DOHH2 (cell line): ENCODE results near the gene DNAJC15.
"Not testable (repeated sequence)": the region's sequence is repeated elsewhere in the genome, so short reads cannot be mapped to it uniquely, and the experiment has no call there.

Experiments
- H3F3A ChIP-seq: fragments of 200-600 bp; sonication (generic), shearing (Covaris generic); 2 replicates; pipeline ENCODE4 v1.6.0; 2016; ENCODE audit warnings: antibody characterized with exemption, mild to moderate bottlenecking; ENCODE audit not compliant: control insufficient read depth, insufficient read depth
- H3K27ac ChIP-seq: fragments of 200-600 bp; sonication (generic); 2 replicates; pipeline ENCODE4 v1.5.1; 2014; ENCODE audit warnings: low read depth, mild to moderate bottlenecking, low read length, moderate library complexity
- H3K27me3 ChIP-seq: fragments of 200-600 bp; sonication (generic); 2 replicates; pipeline ENCODE4 v1.6.1; 2014; ENCODE audit warnings: mild to moderate bottlenecking, low read length, mixed read lengths; ENCODE audit not compliant: control insufficient read depth
- H3K36me3 ChIP-seq: fragments of 200-600 bp; sonication (generic); 2 replicates; pipeline ENCODE4 v1.6.1; 2014; ENCODE audit warnings: mild to moderate bottlenecking, low read length, moderate library complexity, mixed read lengths; ENCODE audit not compliant: control insufficient read depth
- H3K4me1 ChIP-seq: fragments of 200-600 bp; sonication (generic); 2 replicates; pipeline ENCODE4 v1.6.1; 2014; ENCODE audit warnings: mild to moderate bottlenecking, low read length, mixed read lengths; ENCODE audit not compliant: control insufficient read depth
- H3K4me2 ChIP-seq: fragments of 200-600 bp; sonication (generic); 2 replicates; pipeline ENCODE4 v1.6.0; 2014; ENCODE audit warnings: mild to moderate bottlenecking, low read length, moderate library complexity
- H3K4me3 ChIP-seq: fragments of 200-600 bp; sonication (generic); 2 replicates; pipeline ENCODE4 v1.5.1; 2014; ENCODE audit warnings: mild to moderate bottlenecking, low read length, mixed read lengths
- H3K79me2 ChIP-seq: fragments of 200-600 bp; sonication (generic); 2 replicates; pipeline ENCODE4 v1.6.1; 2014; ENCODE audit warnings: mild to moderate bottlenecking, low read length, mixed read lengths; ENCODE audit not compliant: control insufficient read depth
- H3K9me2 ChIP-seq: fragments of 200-600 bp; sonication (generic); replicated peaks from 2 replicates; pipeline ENCODE4 v1.6.1; 2014; ENCODE audit warnings: mild to moderate bottlenecking, low read length, mixed read lengths; ENCODE audit not compliant: control insufficient read depth
- H3K9me3 ChIP-seq: fragments of 200-600 bp; sonication (generic); 2 replicates; pipeline ENCODE4 v1.6.1; 2014; ENCODE audit warnings: antibody characterized with exemption, low read length, mixed read lengths; ENCODE audit not compliant: control insufficient read depth, insufficient read depth
- H4K20me1 ChIP-seq: fragments of 200-600 bp; sonication (generic); 2 replicates; pipeline ENCODE4 v1.6.0; 2014; ENCODE audit warnings: low read depth, mild to moderate bottlenecking, antibody characterized with exemption, low read length, moderate library complexity; ENCODE audit not compliant: control insufficient read depth, insufficient read depth
- CTCF ChIP-seq: fragments of 200-600 bp; sonication (generic); IDR thresholded peaks from one replicate; pipeline ENCODE4 v1.5.1; 2014; ENCODE audit warnings: antibody characterized with exemption, mild to moderate bottlenecking, low read depth, low read length; ENCODE audit not compliant: poor library complexity, severe bottlenecking
- EZH2phosphoT487 ChIP-seq: fragments of 200-600 bp; sonication (generic); IDR thresholded peaks from 2 replicates; pipeline ENCODE4 v1.6.1; 2017; ENCODE audit warnings: borderline replicate concordance, mild to moderate bottlenecking, antibody characterized with exemption, low read length, moderate library complexity, mixed read lengths

DNAJC15 gene

GRCh38 chr13:42985312-42986175, 37.8 kb upstream of the DNAJC15 start:
- Histone ChIP-seq H3K9me3 (no peaks in the 10 kb centered on the region), H3K9me2 (no peaks in the 10 kb centered on the region), H3K4me1 (peaks cover 10% of the 10 kb centered on the region), H3K27me3 (no peaks in the 10 kb centered on the region), H4K20me1 (no peaks in the 10 kb centered on the region), H3K36me3 (no peaks in the 10 kb centered on the region), H3K27ac (no peak overlapping the region), H3K4me3 (no peak overlapping the region), H3F3A (no peaks in the 10 kb centered on the region; the same call in 1 of the 2 replicates), H3K79me2 (no peaks in the 10 kb centered on the region), H3K4me2 (no peak overlapping the region)
- TF ChIP-seq CTCF (no peak), EZH2phosphoT487 (no peak)

DNA sequence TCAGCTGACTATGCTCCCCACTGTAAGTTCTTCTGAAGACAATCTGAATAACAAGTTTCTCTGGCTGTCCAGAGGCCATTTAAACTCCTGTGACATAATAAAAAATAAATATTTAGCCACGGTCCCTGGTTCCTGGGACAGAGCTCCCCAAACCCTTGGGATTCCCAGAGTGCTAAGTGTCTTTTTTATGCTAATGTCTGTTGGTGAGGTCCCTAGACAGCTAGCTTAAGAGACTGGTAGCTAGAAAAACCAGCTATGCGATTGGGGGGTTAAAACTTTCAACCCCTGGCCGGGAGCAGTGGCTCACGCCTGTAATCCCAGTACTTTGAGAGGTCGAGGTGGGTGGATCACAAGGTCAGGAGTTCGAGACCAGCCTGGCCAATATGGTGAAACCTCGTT, 37.2 kb upstream of the DNAJC15 start:
- Histone ChIP-seq H3K27ac (no peak overlapping the region), H3K4me2 (no peak overlapping the region), H3K4me3 (no peak overlapping the region), H3K27me3 (no peaks in the 10 kb centered on the region), H4K20me1 (no peaks in the 10 kb centered on the region), H3K4me1 (peaks cover 15% of the 10 kb centered on the region), H3K36me3 (no peaks in the 10 kb centered on the region), H3K79me2 (no peaks in the 10 kb centered on the region), H3F3A (no peaks in the 10 kb centered on the region; the same call in 1 of the 2 replicates), H3K9me2 (no peaks in the 10 kb centered on the region), H3K9me3 (no peaks in the 10 kb centered on the region)
- TF ChIP-seq CTCF (no peak), EZH2phosphoT487 (no peak)

DNA sequence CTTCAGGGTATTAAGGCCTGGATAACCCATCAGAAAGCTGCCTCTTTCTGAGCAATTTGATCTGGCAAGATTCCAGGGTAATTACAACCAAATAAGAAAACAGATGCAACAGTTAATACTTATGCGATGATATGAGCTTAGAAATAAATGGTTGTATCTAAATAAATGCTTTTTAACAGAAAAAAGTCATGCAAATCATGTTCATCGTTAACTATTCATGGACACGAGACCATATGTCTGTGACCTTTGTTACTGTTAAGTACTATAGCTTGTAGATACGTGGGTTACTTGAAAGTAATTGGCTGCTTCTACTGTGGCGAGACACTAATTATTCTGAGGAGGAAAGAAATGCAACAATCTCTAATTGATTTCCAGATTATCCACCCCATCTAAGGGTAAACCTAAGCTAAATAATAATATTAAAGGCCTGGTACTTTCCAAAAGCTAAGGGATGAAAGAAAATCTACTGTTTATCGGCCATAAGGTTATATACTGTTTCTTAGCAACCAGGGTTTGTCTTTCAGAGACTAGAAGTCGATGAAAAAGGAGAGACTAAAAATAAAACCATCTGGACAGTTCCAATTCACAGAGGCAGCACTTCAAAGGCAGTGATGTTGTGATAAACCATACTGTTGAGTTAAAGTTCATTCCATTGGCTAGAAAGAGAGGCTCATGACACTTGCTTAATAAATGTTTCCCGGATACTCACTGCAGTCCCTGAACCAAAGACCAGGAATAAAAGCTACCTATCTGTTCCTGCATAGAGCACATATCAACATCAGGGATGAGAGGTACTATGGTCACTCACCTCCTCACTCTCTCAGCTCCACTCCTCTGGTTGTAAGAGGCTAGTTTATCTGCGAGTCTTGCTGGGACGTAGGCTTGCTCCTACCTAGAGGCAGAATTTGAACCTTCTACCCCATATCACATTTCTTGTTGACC, 32.8 kb upstream of the DNAJC15 start:
- TF ChIP-seq EZH2phosphoT487: no peak
- no peak for TF ChIP-seq CTCF
- no peaks in the 10 kb centered on the region for H3K9me3 ChIP-seq
- no peaks in the 10 kb centered on the region for H3K79me2 ChIP-seq
- no peaks in the 10 kb centered on the region; the same call in 1 of the 2 replicates for H3F3A ChIP-seq
- peaks cover 27% of the 10 kb centered on the region for H3K4me1 ChIP-seq
- H3K27ac ChIP-seq: no peak overlapping the region
- H3K36me3 ChIP-seq: no peaks in the 10 kb centered on the region
- H3K4me3 ChIP-seq: no peak overlapping the region
- no peaks in the 10 kb centered on the region for H3K9me2 ChIP-seq
- H4K20me1 ChIP-seq: no peaks in the 10 kb centered on the region
- H3K27me3 ChIP-seq: no peaks in the 10 kb centered on the region
- H3K4me2 ChIP-seq: no peak overlapping the region; the same call in 1 of the 2 replicates

- not testable (repeated sequence) for H3F3A ChIP-seq, H3K79me2 ChIP-seq, H3K27ac ChIP-seq, H3K27me3 ChIP-seq, H3K9me3 ChIP-seq, H4K20me1 ChIP-seq, H3K36me3 ChIP-seq, H3K9me2 ChIP-seq
- H3K4me2 ChIP-seq: peak overlapping the region; percentile 88
- H3K4me3 ChIP-seq: peak overlapping the region; percentile 76
- peaks cover 27% of the 10 kb centered on the region for H3K4me1 ChIP-seq
Observed at GRCh38 chr13:42991233-42991897, 32.0 kb upstream of the DNAJC15 start.
